GM12891 (cell line): Measurements from ENCODE around the gene SERTAD1.

ENCODE experiments used
- POLR2AphosphoS5 ChIP-seq: IDR thresholded peaks from 2 replicates; pipeline ENCODE4 v1.6.1; 2011; ENCODE audit warnings: low read depth, low read length, control low read depth
- SPI1 ChIP-seq: IDR thresholded peaks from 2 replicates; pipeline ENCODE4 v1.6.1; 2011; ENCODE audit warnings: low read depth, low read length, control low read depth
- TAF1 ChIP-seq: IDR thresholded peaks from 2 replicates; pipeline ENCODE4 v1.6.1; 2011; ENCODE audit warnings: low read depth, low read length, control low read depth

- TF ChIP-seq TAF1 (no peak), POLR2AphosphoS5 (no peak), SPI1 (peak; percentile 19; the same call in 1 of the 2 replicates)
These were observed 17.8 kb downstream of the SERTAD1 start for GRCh38 chr19:40407714-40408597.
